H1 (cell line): ENCODE measurements around the gene PRSS2. TPM values are rescaled to one million over a fixed set of nuclear protein-coding genes. Genes with fewer than 3 reads are reported as not detected.

ENCODE experiments used
- BACH1 ChIP-seq: IDR thresholded peaks from 2 replicates; pipeline ENCODE4 v1.6.1; 2012; ENCODE audit warnings: low read length, improper control_type of control experiment
- NANOG ChIP-seq: IDR thresholded peaks from 2 replicates; pipeline ENCODE4 v1.6.1; 2011; ENCODE audit warnings: low read length, low read depth, mild to moderate bottlenecking, inconsistent platforms; ENCODE audit not compliant: insufficient read depth, poor library complexity, severe bottlenecking
- SIN3A ChIP-seq, 2 experiments: IDR thresholded peaks in 1 of 2; conservative IDR thresholded peaks in 1 of 2; 2 replicates each; pipeline ENCODE4 v1.6.1; 2011 to 2012; ENCODE audit warnings: low read length in 2 of 2, improper control_type of control experiment in 1 of 2, low read depth in 1 of 2, mild to moderate bottlenecking in 1 of 2
- TEAD4 ChIP-seq: IDR thresholded peaks from 2 replicates; pipeline ENCODE4 v1.6.1; 2012; ENCODE audit warnings: low read depth, low read length, inconsistent platforms, mixed read lengths
- polyA plus RNA-seq, 7 experiments: library from polyadenylated mRNA; depleted of rRNA in 3 of 7; stranded (reverse) in 5 of 7; unstranded in 2 of 7; fragments of >200 nt in 5 of 7; fragments of 200-250 nt in 2 of 7; gene quantifications; 1 replicate in 5 of 7; 2 replicates in 1 of 7; 4 replicates in 1 of 7; pipeline versions ENCODE4 v1.2.1 to v1.2.3, GENCODE V29; 2011 to 2013; ENCODE audit warnings: missing spikeins in 2 of 7, mixed read lengths in 2 of 7
- total RNA-seq: library from RNA; stranded (reverse); fragmentation: NEBNext Ultra II Directional; extraction: Animal tissue kit (Norgen Biotek cat#: 25700); gene quantifications from 2 replicates; pipeline ENCODE4 v1.2.1, GENCODE V29; 2021

The PRSS2 gene
- total and polyA plus RNA-seq, 2 of the 8 experiments (the other 6 are each of a cell fraction or from before 2014, with no cell fraction given) = not detected

GRCh38 chr7:142802301-142802700 is 31.5 kb downstream of the PRSS2 start (continued):
- TF ChIP-seq BACH1 (no peak), TEAD4 (no peak), NANOG (no peak), SIN3A (conservative IDR thresholded peaks at IDR 0.05 in 1 of 2, IDR thresholded peaks at IDR 0.05 in 1 of 2; ENCODE audit: low read depth in 1 of 2, low read length in 2 of 2) (no peak)
- TF ChIP-seq, all 59 proteins: peak for 0
